Stromal cell of bone marrow (primary cell): ENCODE results near the gene UGT1A4.
"Not testable (repeated sequence)": the region's sequence is repeated elsewhere in the genome, so short reads cannot be mapped to it uniquely, and the experiment has no call there.

Source experiments
- DNase-seq: peaks from one replicate; pipeline ENCODE4 v3.0.0-alpha.2; 2012; ENCODE audit warnings: low read depth

UGT1A4 gene

DNA sequence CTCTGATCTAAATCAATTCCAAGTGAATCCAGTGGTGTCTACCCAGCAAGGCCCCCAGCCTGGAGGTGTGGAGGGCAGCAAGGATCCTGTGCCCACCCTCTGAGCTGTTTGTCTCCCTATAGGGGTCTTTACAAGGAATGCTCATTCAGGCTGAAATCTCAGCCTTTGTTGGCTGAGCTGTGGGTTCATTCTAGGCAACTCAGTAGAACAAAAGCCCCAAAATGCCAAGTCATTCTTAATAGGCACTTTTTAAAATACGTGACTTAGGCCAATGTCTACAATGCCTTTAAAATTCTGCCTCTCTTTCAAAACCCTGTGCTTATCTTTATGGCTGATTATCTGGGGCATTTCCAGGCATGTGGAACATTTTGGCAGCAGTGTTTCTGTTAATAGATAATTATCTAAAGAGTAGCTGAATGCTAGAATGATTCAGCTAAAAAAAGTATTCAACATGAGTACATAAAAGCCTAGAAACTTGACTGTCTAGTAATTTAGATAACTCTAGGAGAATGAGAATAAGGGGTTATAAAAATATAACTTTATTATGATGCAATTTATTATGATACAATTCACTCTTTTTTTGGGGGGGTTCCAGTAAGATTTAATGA lies 18.4 kb upstream of the UGT1A4 start:
- peak; percentile 53 for DNase-seq

DNA sequence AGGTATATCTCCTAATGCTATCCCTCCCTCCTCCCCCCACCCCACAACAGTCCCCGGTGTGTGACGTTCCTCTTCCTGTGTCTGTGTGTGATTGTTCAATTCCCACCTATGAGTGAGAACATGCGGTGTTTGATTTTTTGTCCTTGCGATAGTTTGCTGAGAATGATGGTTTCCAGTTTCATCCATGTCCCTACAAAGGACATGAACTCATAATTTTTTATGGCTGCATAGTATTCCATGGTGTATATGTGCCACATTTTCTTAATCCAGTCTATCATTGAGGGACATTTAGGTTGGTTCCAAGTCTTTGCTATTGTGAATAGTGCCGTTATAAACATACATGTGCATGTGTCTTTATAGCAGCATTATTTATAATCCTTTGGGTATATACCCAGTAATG lies 17.7 kb upstream of the UGT1A4 start:
- DNase-seq = not testable (repeated sequence)

DNA sequence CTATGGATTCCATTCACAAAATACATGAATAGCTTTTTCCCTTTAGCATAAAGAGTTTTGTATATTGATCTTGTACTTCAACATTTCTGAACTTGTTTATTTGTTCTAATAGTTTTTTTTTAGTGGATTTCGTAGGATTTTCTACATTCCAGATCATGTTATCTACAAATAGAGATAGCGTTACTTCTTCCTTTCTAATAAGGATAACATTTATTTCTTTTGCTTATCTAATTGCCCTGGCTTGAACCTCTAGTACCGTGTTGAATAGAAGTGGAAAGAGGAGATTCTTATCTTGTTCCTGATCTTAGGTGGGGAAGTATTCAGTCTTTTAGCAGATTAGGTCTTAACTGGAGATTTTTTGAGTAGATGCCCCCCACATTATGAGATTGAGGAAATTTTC lies 16.3 kb upstream of the UGT1A4 start:
- no peak for DNase-seq

DNA sequence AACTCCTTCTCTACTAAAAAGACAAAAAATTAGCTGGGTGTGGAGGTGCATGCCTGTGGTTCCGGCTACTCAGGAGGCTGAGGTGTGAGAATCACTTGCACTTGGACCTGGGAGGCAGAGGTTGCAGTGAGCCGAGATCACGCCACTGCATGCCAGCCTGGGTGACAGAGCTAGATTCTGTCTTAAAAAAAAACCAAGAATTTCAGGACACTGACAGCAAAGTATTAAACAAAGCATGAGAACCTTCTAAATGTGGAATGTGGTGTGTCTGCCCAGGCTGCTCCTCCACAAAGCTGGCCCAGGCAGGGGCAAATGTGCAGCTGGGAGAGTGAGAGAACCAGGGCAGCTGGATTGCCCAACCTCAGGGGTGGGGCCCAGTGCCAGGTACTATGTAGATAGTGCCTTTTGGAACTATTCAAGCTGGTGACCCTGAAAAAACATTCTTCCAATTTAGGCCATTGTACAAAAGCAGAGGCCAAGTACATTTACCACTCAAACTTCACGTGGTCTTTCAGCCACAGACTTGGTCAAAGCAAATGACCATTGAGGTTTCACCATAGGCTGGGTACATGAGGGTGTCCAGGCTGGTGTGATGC lies 12.5 kb upstream of the UGT1A4 start:
- DNase-seq = no peak

DNA sequence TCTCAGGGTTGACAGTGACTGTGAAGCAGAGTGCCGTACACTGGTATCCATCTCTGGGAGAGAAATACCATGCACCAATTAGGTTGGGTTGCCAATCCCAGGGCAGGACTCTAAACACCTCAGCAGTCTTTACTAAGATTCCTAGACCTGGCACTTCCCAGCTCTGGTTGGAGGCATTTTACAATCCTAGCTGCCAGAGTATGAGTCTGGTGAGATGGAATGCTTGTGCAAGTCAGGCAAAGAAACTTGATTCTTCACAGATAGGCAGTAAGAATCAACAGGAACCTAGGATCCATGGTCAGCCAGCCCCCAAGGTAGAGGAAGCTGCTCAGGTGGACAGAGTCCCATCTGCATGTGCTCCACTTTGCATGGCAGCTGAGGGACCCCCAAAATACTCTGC lies 11.8 kb upstream of the UGT1A4 start:
- DNase-seq = no peak

DNA sequence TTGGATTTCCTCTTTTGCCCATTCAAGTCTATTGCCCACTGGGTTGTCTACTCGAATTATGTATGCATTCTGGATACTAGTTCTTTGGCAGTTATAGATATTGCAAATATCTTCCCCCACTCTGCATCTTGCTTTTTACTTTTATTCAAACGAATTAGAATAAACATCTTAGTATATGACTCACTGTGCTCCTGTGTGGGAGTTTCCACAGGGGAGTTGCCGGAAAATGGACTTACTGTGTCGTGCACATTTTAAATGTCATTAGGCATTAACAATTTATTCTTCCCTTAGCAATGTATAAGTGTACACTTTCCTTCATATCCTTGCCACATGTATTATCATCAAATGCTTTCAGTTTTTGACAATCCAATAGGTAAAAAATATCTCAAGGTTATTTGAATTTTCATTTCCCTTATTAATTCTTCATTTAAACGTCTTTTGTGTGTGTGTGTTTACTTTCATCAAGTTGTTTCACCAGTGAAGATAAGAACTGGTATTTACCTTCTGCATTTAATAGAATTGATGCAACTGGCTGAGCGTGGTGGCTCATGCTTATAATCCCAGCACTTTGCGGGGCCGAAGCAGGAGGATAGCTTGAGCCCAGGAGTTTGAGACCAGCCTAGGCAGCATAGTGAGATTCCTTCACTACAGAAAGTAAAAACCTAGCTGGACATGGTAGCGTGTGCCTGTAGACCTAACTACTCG lies 10.4 kb upstream of the UGT1A4 start:
- DNase-seq = no peak

DNA sequence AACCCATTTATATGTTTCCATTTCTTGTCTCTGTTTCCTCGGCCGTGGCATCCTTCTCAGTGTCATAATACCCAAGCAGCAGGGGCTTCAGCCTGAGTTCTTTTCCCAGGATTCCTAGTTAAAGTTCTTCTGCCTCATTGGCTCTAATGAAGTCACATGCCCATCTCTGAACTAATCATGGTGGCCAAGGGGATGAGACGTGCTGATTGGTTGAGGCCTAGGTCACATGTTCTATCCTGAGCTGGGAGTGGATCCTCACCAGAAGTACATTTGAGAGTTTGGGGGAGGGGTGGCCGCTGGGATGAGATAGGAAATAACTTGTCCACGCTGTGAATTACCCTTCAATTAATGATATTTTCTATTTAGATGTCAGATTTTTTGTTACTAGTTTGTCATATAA lies 9.6 kb upstream of the UGT1A4 start:
- DNase-seq = no peak

DNA sequence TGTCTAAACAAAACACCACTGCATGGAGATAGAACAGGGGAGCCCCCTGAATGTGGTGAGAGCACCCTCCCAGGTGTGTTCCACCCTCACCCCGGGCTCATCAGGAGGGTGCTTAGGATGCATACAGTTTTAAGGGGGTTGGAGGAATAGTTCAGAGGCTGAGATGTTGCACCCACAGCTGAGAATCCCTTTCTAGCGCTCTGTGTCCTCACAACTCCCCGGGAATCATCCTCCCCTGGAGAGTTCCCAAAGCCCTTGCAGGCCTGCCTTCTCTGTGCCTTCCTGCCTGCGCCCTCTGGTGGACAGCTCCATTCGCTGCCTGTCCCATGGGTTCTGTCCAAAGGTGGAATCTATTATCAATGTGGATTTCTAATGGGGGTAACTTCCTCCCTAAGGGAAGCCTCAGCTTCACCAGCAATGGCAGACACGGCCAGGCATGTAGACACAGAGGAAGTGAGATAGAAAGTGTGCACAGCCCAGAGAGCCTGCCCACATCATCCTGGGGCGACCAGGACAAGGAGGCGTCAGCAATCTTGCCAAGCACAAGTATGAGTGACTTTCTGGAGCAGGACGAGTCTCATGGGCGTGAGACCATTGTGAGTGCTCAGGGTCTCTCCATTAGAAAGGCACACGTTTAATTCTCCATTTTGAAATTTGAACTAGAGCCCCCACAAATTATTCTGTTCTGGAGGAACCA lies 7.1 kb upstream of the UGT1A4 start:
- peak; percentile 49 for DNase-seq

DNA sequence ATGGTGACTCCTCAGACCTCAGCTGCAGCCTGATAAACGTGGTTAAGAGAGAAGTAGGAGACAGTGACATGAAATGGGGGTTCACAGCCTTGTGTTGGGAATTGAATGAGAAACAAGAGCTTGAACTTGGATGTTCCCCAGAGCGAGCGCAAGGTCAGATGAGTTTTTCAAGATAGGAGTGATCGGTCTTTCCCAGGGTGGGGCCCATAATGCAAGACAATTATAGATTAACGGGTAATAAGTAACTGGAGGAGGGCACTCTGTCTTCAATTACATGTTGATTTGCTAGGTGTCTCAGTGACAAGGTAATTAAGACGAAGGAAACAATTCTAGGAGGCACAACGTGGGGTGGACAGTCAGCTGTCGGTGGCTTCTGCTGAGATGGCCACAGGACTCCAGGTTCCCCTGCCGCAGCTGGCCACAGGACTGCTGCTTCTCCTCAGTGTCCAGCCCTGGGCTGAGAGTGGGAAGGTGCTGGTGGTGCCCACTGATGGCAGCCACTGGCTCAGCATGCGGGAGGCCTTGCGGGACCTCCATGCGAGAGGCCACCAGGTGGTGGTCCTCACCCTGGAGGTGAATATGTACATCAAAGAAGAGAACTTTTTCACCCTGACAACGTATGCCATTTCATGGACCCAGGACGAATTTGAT lies 5.8 kb upstream of the UGT1A4 start, which contains the start of gene UGT1A5:
TSS of gene UGT1A5 (plus strand) at position 297 of the 651 bp plus-strand sequence. CDS start at position 382, 85 bp downstream.
- DNase-seq = no peak

DNA sequence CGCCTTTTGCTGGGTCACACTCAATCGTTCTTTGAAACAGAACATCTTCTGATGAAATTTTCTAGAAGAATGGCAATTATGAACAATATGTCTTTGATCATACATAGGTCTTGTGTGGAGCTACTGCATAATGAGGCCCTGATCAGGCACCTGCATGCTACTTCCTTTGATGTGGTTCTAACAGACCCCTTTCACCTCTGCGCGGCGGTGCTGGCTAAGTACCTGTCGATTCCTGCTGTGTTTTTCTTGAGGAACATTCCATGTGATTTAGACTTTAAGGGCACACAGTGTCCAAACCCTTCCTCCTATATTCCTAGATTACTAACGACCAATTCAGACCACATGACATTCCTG lies 5.3 kb upstream of the UGT1A4 start:
- DNase-seq = no peak

DNA sequence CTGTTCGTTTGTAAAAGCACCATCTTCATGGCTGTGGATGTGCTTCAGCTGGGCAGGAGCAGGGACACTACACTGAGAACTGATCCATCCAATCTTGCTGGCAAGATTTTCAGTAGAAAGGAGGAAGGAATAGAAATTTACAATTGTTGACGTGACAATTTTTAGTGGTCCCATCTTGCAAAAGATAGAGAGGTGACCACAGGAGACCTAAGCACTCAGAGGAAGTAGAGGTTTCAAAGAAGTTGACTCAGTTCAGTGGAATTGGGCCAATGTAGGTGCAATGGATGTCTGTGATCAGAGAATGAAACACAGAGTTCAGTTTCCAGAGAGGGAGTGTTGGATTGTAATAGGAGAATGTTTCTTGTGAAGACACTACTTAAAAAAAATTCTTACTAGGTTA lies 4.4 kb upstream of the UGT1A4 start:
- no peak for DNase-seq

DNA sequence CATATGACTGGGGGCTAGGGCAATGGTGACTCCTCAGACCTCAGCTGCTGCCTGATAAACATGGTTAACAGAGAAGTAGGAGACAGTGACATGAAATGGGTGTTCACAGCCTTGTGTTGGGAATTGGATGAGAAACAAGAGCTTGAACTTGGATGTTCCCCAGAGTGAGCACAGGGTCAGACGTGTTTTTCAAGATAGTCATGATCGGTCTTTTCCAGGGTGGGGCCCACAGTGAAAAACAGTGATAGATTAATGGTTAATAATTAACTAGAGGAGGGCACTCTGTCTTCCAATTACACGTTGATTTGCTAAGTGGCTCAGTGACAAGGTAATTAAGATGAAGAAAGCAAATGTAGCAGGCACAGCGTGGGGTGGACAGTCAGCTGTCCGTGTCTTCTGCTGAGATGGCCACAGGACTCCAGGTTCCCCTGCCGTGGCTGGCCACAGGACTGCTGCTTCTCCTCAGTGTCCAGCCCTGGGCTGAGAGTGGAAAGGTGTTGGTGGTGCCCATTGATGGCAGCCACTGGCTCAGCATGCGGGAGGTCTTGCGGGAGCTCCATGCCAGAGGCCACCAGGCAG lies 10.3 kb downstream of the UGT1A4 start, which contains the start of gene UGT1A3:
TSS of gene UGT1A3 (plus strand) at position 320 of the 579 bp plus-strand sequence. CDS start at position 405, 85 bp downstream.
- DNase-seq = no peak

DNA sequence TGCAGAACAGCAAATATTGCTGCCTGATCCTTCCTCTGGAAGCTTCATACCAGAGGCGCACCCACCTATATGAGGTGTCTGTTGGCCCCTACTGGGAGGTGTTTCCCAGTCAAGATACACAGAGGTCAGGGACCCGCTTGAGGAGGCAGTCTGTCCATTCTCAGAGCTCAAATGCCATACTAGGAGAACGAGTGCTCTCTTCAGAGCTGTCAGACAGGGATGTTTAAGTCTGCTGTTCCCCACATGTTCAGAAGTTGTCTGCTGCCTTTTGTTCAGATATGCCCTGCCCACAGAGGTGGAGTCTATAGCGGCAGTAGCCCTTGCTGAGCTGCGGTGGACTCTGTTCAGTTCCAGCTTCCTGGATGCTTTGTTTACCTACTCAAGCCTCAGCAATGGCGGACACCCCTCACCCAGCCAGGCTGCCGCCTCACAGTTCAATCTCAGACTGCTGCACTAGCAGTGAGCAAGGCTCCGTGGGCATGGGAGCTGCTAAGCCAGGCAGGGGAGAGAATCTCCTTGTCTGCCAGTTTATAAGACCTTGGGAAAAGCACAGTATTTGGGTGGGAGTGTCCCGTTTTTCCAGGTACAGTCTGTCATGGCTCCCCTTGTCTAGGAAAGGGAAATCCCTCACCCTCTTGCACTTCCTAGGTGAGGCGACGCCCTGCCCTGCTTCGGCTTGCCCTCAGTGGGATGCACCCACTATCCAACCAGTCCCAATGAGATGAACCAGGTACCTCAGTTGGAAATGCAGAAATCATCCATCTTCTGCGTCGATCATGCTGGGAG lies 18.5 kb downstream of the UGT1A4 start:
- DNase-seq = not testable (repeated sequence)

DNA sequence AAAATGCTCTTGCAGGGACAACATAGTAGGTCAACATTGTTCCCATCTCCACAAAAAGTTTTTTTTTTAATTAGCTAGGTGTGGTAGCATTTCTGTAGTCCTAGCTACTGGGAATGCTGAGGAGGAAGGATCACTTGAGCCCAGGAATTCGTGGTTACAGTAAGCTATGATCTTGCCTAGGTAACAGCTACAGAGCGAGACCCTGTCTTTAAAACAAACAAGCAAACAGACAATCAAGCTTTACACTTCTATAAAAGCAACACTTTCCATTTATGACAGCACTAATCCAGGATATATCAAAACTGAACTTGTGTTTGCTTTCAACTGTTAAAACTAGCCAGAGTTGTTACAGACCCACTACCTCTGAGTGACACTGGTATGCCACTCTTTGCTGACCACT lies 22.3 kb downstream of the UGT1A4 start:
- DNase-seq = no peak

DNA sequence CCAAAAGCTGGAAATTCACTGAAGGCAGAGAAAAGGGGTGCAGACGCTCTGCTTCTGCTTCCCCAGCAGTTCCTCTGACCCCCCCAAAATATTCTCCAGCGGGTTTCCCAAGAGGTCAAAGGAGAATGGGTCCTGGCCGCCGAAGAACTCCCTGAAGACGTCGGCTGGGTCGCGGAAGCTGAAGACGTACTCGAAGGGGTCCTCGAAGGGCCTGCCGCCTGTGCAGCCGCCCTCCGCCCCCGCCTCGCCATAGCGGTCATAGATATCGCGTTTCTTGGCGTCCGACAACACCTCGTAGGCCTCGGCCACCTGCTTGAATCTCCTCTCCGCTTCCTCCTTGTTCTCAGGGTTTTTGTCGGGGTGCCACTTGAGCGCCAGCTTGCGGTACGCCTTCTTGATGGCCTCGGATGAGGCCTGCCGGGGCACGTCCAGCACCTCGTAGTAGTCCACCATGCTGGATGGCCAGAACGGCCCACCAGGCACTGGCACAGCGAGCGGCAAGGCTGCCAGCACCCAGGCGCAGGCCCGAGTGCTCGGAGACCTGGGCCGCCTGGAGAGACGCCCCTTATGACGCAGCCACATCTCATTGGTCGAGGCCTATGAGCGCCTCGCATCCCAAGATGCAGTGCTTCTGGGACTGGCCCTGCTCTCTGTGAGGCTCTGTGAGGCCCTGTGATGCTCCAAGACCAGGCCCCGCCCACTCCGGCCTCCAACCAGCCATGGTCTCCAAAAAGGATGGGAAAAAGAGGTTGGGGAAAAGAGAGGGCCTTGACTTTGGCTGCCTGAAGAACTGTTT lies 25.1 kb downstream of the UGT1A4 start:
- no peak for DNase-seq

DNA sequence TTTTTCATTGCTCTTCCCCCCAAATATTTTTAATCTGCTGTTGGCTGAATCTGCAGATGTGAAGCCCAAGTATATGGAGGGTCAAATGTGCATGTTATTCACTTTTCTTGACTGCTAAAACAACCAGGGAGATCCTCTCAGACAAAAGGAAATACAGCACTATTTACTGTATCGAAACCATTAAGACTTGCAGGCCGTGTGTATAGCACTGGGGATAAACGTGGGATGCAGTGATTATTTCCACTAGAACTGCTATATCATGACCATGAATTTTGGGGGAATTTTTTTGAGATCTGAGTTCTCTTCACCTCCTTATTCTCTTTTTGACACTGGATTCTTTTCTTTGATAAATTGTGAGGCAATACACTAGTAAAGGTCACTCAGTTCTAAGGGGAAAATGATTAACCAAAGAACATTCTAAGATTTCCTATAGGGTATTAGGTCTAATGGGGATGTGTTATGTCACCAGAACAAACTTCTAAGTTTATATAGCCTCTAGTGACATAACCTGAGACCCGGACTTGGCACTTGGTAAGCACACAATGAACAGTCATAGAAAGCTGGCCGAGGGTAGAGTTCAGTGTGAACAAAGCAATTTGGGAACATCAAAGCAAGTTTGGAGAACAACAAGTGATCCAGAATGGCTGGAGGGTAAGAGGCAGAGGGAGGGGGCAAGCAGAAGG lies 26.7 kb downstream of the UGT1A4 start:
- no peak for DNase-seq

DNA sequence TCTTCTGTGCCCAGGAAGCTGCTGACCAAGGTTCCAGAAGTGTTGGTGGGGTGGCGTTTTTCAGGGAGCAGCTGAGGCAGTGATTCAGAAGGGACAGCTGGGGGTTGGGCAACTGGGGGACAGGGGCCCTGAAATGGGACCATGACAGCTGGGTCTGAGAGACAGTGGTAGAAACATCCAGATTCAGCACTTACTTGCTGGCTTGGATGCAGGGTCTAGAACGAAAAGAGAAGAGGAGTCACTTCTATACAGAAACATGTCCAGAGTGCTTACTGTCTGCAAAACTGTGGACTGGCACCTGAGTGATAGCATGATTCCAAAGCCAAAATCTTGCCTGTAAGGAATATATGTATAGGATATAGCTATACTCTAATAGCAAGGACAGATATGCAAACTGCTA lies 27.3 kb downstream of the UGT1A4 start:
- not testable (repeated sequence) for DNase-seq

DNA sequence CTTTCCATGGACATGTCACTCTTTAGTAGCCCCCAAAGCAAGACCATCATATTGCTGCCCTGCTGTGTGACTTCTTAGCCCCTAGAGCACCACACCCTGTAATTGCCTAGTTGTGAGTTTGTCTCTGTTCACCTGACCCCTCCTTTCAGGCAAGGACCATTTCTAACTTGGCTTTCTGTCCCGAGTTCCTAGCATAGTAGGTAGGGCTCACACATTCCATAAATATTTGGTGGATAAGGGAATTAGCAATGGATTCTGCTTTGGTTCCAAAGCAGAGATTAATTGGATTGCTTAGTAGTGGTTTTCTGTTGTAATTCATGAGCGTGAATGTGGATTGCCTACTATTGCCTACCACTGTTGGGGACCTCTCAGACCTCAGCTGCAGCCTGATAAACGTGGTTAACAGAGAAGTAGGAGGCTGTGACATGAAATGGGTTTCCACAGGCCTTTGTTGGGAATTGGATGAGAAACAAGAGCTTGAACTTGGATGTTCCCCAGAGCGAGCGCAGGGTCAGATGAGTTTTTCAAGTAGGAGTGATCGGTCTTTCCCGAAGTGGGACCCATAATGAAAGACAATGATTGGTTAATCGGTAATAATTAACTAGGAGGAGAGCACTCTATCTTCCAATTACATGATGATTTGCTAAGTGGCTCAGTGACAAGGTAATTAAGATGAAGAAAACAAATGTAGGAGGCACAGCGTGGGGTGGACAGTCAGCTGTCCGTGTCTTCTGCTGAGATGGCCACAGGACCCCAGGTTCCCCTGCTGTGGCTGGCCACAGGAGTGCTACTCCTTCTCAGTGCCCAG lies 28.1 kb downstream of the UGT1A4 start:
- DNase-seq = no peak

DNA sequence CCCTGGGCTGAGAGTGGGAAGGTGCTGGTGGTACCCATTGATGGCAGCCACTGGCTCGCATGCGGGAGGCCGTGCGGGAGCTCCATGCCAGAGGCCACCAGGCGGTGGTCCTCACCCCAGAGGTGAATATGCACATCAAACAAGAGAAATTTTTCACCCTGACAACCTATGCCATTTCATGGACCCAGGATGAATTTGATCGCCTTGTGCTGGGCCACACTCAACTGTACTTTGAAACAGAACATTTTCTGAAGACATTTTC lies 28.7 kb downstream of the UGT1A4 start:
- DNase-seq = no peak
